Mesenchymal stem cell (in vitro differentiated cells and primary cell): ENCODE data around the gene ZNF511.

Experiments used
- DNase-seq: peaks from one replicate; pipeline ENCODE4 v3.0.0-alpha.2; 2013
- H2AFZ ChIP-seq: one replicate; pipeline ENCODE4 v1.6.1; 2013; ENCODE audit warnings: low read depth, mild to moderate bottlenecking, control low read depth, inconsistent platforms, low read length, moderate library complexity
- H2AK5ac ChIP-seq: 2 replicates; pipeline ENCODE4 v1.6.1; 2013; ENCODE audit warnings: low read length, moderate library complexity, mild to moderate bottlenecking, inconsistent platforms; ENCODE audit not compliant: severe bottlenecking
- H2BK120ac ChIP-seq: one replicate; pipeline ENCODE4 v1.6.1; 2013; ENCODE audit warnings: low read depth, mild to moderate bottlenecking, inconsistent platforms, low read length, moderate library complexity
- H2BK12ac ChIP-seq, 2 experiments: one replicate each; pipeline ENCODE4 v1.6.1; 2013; ENCODE audit warnings: inconsistent platforms in 2 of 2, low read length in 2 of 2, mild to moderate bottlenecking in 2 of 2, moderate library complexity in 2 of 2, control low read depth in 1 of 2
- H2BK15ac ChIP-seq: one replicate; pipeline ENCODE4 v1.6.1; 2013; ENCODE audit warnings: mild to moderate bottlenecking, low read depth, inconsistent platforms; ENCODE audit not compliant: poor library complexity, severe bottlenecking
- H2BK5ac ChIP-seq: 2 replicates; pipeline ENCODE4 v1.6.1; 2013; ENCODE audit warnings: low read depth, mild to moderate bottlenecking, low read length, control low read depth, inconsistent platforms; ENCODE audit not compliant: poor library complexity, severe bottlenecking
- H3K14ac ChIP-seq, 2 experiments: one replicate each; pipeline ENCODE4 v1.6.1; 2013; ENCODE audit warnings: inconsistent platforms in 2 of 2, low read length in 2 of 2, control low read depth in 1 of 2, mild to moderate bottlenecking in 1 of 2, moderate library complexity in 1 of 2
- H3K18ac ChIP-seq, 2 experiments: one replicate each; pipeline ENCODE4 v1.6.1; 2013; ENCODE audit warnings: inconsistent platforms in 2 of 2, low read length in 2 of 2, control low read depth in 1 of 2, low read depth in 1 of 2, mild to moderate bottlenecking in 1 of 2
- H3K23ac ChIP-seq, 2 experiments: one replicate each; pipeline ENCODE4 v1.6.1; 2013; ENCODE audit warnings: inconsistent platforms in 2 of 2, low read length in 2 of 2, mild to moderate bottlenecking in 2 of 2, moderate library complexity in 2 of 2, control low read depth in 1 of 2
- H3K27ac ChIP-seq: 2 replicates; pipeline ENCODE4 v1.5.1; 2013; ENCODE audit warnings: mild to moderate bottlenecking, moderate library complexity, low read length, control low read depth, inconsistent platforms; ENCODE audit not compliant: poor library complexity, severe bottlenecking
- H3K27me3 ChIP-seq, 2 experiments: 2 replicates each; pipeline versions ENCODE4 v1.6.1 to v1.7.0; 2013; ENCODE audit warnings: low read length in 2 of 2, mild to moderate bottlenecking in 2 of 2, moderate library complexity in 2 of 2, control low read depth in 1 of 2, inconsistent platforms in 1 of 2; ENCODE audit not compliant: control insufficient read depth in 1 of 2, insufficient read depth in 1 of 2
- H3K36me3 ChIP-seq, 2 experiments: 2 replicates each; pipeline versions ENCODE4 v1.6.1 to v1.7.0; 2013; ENCODE audit warnings: low read length in 2 of 2, control low read depth in 1 of 2, inconsistent platforms in 1 of 2, low read depth in 1 of 2, mild to moderate bottlenecking in 1 of 2; ENCODE audit not compliant: insufficient read depth in 2 of 2, control insufficient read depth in 1 of 2
- H3K4ac ChIP-seq, 2 experiments: one replicate each; pipeline ENCODE4 v1.6.1; 2013; ENCODE audit warnings: inconsistent platforms in 2 of 2, low read length in 2 of 2, mild to moderate bottlenecking in 2 of 2, moderate library complexity in 2 of 2, control low read depth in 1 of 2, low read depth in 1 of 2
- H3K4me1 ChIP-seq: 2 replicates; pipeline ENCODE4 v1.6.1; 2013; ENCODE audit warnings: low read depth, low read length, control low read depth; ENCODE audit not compliant: control insufficient read depth, insufficient read depth
- H3K4me2 ChIP-seq: 2 replicates; pipeline ENCODE4 v1.6.1; 2013; ENCODE audit warnings: low read length, mild to moderate bottlenecking, inconsistent platforms; ENCODE audit not compliant: poor library complexity, severe bottlenecking
- H3K4me3 ChIP-seq, 2 experiments: 2 replicates each; pipeline versions ENCODE4 v1.5.1 to v1.7.0; 2013; ENCODE audit warnings: low read length in 2 of 2, mild to moderate bottlenecking in 2 of 2, control low read depth in 1 of 2, low read depth in 1 of 2; ENCODE audit not compliant: insufficient read depth in 1 of 2
- H3K79me1 ChIP-seq: replicated peaks from 2 replicates; pipeline ENCODE4 v1.6.1; 2013; ENCODE audit warnings: mild to moderate bottlenecking, control low read depth, low read length, inconsistent platforms; ENCODE audit not compliant: poor library complexity, severe bottlenecking
- H3K9ac ChIP-seq: 2 replicates; pipeline ENCODE4 v1.7.0; 2013; ENCODE audit warnings: mild to moderate bottlenecking, low read length, moderate library complexity
- H3K9me3 ChIP-seq: 2 replicates; pipeline ENCODE4 v1.7.0; 2013; ENCODE audit warnings: mild to moderate bottlenecking, low read length; ENCODE audit not compliant: control insufficient read depth
- H4K8ac ChIP-seq: one replicate; pipeline ENCODE4 v1.6.1; 2013; ENCODE audit warnings: inconsistent platforms, mild to moderate bottlenecking, low read length, moderate library complexity
- H4K91ac ChIP-seq: one replicate; pipeline ENCODE4 v1.6.1; 2013; ENCODE audit warnings: mild to moderate bottlenecking, low read length, inconsistent platforms
- WGBS: methylation state at CpG from one replicate; pipeline ENCODE4 v1.1.7; 2013; ENCODE audit warnings: mixed read lengths; 5-methylcytosine and 5-hydroxymethylcytosine counted together

Gene ZNF511

DNA sequence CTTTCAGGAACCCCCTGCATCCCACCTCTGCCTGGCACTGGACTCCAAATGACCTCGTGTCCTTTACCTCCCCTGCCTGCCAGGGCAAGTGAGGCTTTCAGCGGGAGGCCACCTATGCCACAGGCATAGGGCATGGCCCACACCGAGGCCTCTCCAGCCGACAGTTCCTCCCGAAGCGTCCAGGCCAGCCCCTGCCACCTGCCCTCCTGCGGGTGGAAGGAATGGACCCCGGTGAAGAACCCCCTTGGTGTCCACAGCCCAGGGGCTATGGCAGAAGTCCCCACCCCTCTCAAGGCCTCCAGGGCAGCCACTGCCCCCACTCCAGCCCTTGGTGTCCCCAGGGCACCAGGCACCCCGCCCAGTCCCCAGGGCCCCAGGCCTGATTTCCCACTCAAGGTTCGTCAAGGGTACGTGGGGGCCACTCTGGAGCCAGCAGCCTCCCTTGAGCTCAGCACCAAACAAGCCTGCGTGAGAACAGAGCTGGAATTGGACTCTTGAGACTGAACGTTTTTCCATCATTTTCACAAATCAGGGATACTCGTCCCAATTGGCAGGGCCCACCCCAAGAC is 46.0 kb downstream of the ZNF511 start:
- peaks cover 26% of the 10 kb centered on the region for H3K4me1 ChIP-seq
- H2BK15ac ChIP-seq, result no peak overlapping the region
- H3K14ac ChIP-seq, result no peak overlapping the region
- 92% methylated on average over 14 of the region's 14 CpGs for WGBS
- H4K91ac ChIP-seq, result no peak overlapping the region
- no peak overlapping the region for H2BK5ac ChIP-seq
- peaks cover 16% of the 10 kb centered on the region for H3K79me1 ChIP-seq
- no peak overlapping the region for H3K4me2 ChIP-seq
- H3K27me3 ChIP-seq, result peaks cover 0 to 39% of the 10 kb centered on the region in 2 experiments
- no peak overlapping the region for H2AFZ ChIP-seq
- DNase-seq, result no peak
- no peaks in the 10 kb centered on the region for H3K9me3 ChIP-seq
- no peak overlapping the region for H3K27ac ChIP-seq
- H2BK12ac ChIP-seq, result no peak overlapping the region
- H3K18ac ChIP-seq, result no peak overlapping the region
- peaks cover 0 to 26% of the 10 kb centered on the region in 2 experiments for H3K36me3 ChIP-seq
- H3K4ac ChIP-seq, result no peak overlapping the region
- no peak overlapping the region for H2AK5ac ChIP-seq
- H4K8ac ChIP-seq, result no peak overlapping the region
- H3K9ac ChIP-seq, result no peak overlapping the region
- no peak overlapping the region for H3K4me3 ChIP-seq
- H2BK120ac ChIP-seq, result no peak overlapping the region
- H3K23ac ChIP-seq, result no peak overlapping the region

DNA sequence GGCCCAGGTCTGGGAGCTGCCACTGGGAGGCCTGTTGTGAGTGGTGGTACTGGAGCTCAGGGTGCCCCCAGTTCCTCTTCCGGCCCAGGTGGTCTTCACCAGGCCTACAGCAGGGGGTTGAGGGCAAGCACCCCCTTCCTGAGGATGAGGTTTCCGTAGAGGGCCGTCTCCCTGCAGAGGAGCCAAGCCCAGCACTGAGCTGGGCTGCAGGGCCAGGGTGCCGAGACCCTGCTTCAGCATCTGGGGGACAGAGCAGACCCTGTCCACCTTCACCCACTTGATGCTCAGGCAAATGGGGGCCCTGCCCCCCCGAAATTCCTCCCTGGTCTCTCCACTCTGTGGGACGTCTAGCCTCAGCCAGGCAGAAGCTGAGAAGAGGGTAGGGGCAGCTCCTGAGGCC is 46.6 kb downstream of the ZNF511 start:
- no peaks in the 10 kb centered on the region for H3K9me3 ChIP-seq
- no peak overlapping the region for H4K91ac ChIP-seq
- H3K27ac ChIP-seq, result no peak overlapping the region
- no peak overlapping the region for H3K4me3 ChIP-seq
- H3K9ac ChIP-seq, result no peak overlapping the region
- no peak overlapping the region for H3K23ac ChIP-seq
- H3K36me3 ChIP-seq, result peaks cover 0 to 26% of the 10 kb centered on the region in 2 experiments
- no peak overlapping the region for H2BK5ac ChIP-seq
- no peak overlapping the region for H2AFZ ChIP-seq
- H3K4me1 ChIP-seq, result peaks cover 26% of the 10 kb centered on the region
- DNase-seq, result no peak
- H3K4me2 ChIP-seq, result no peak overlapping the region
- H3K18ac ChIP-seq, result no peak overlapping the region
- H3K14ac ChIP-seq, result no peak overlapping the region
- H3K4ac ChIP-seq, result no peak overlapping the region
- H3K27me3 ChIP-seq, result peaks cover 0 to 34% of the 10 kb centered on the region in 2 experiments
- H2AK5ac ChIP-seq, result no peak overlapping the region
- no peak overlapping the region for H2BK120ac ChIP-seq
- no peak overlapping the region for H2BK12ac ChIP-seq
- no peak overlapping the region for H4K8ac ChIP-seq
- peaks cover 16% of the 10 kb centered on the region for H3K79me1 ChIP-seq
- 97% methylated on average over 6 of the region's 6 CpGs for WGBS
- H2BK15ac ChIP-seq, result no peak overlapping the region

DNA sequence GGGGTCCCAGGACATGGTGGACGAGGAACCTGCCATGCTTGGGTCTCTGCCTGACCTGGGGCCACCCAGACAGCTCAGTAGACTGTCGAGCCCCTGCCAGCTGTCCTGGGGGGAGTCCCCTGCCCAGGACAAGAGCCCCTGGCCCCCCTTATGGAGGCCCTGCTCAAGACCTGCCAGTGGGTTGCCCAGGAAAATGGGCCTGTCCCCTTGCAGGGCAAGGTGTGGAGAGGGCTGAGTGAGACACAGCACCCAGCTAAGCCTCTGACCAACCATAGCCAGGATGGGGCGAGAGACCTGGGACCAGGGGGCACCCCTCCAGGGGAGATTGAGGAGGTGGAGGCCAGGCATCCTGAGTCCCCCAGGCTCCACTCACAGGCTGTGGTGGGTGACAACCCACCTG is 47.3 kb downstream of the ZNF511 start:
- no peak overlapping the region for H3K4me3 ChIP-seq
- peaks cover 23% of the 10 kb centered on the region for H3K4me1 ChIP-seq
- H2AK5ac ChIP-seq, result no peak overlapping the region
- H2BK12ac ChIP-seq, result no peak overlapping the region
- H2AFZ ChIP-seq, result no peak overlapping the region
- no peak overlapping the region for H4K91ac ChIP-seq
- H3K9ac ChIP-seq, result no peak overlapping the region
- peaks cover 16% of the 10 kb centered on the region for H3K79me1 ChIP-seq
- H3K27me3 ChIP-seq, result peaks cover 0 to 27% of the 10 kb centered on the region in 2 experiments
- peak overlapping the region in 1 of 2 experiments; percentile 36 for H3K23ac ChIP-seq
- no peak overlapping the region for H4K8ac ChIP-seq
- H3K4ac ChIP-seq, result no peak overlapping the region
- WGBS, result 92% methylated on average over 3 of the region's 3 CpGs
- H3K14ac ChIP-seq, result no peak overlapping the region
- H3K27ac ChIP-seq, result no peak overlapping the region
- no peaks in the 10 kb centered on the region for H3K9me3 ChIP-seq
- H2BK120ac ChIP-seq, result no peak overlapping the region
- no peak for DNase-seq
- no peak overlapping the region for H2BK15ac ChIP-seq
- peaks cover 0 to 26% of the 10 kb centered on the region in 2 experiments for H3K36me3 ChIP-seq
- H3K18ac ChIP-seq, result no peak overlapping the region
- no peak overlapping the region for H3K4me2 ChIP-seq
- no peak overlapping the region for H2BK5ac ChIP-seq

DNA sequence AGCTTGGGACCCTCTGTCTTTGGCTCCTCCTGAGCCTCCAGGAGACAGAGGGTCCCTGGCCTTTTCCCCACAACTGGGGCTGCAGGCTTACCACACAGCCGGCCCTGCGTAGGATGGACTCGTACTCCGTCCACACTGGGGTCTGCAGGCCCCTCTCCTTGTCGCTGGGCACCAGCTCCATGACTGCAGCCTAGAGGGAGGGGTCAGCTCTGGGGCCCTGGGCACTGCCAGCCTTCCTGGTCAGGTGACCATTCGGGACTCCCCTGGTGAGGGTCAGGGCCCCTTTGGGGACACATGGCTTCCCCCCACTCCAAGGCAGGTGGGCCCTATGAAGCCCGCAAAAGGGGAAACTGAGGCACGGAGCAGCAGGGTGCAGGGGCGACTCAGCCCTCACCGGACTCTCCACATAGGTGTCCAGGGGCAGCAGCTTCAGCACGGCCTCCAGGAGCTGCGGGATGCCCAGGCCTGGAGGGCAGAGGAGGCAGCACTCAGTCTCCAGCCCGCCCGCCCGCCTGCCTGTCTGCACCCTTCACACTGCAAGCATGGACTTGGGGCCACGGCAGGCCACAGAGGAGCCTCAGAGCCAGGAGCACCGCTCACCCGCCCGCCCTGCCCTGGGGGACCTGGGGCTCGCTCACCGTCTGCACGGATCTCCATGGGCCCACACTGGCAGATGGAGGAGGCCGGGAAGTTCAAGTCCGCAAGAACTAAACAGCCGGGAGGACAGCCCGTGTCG is 48.0 kb downstream of the ZNF511 start:
- peak overlapping the region; percentile 82 to 95 for H3K18ac ChIP-seq
- H3K4me2 ChIP-seq, result peak overlapping the region; percentile 91

More for the DNA sequence above, 48.0 kb downstream of the ZNF511 start:
- Histone ChIP-seq H3K9ac (peak overlapping the region; percentile 22), H2BK15ac (no peak overlapping the region), H3K23ac (peak overlapping the region in 1 of 2 experiments; percentile 92), H2BK12ac (peak overlapping the region in 1 of 2 experiments; percentile 10), H3K27me3 (peaks cover 0 to 20% of the 10 kb centered on the region in 2 experiments), H2AK5ac (no peak overlapping the region), H3K79me1 (peaks cover 16% of the 10 kb centered on the region), H3K4me3 (peak overlapping the region; percentile 68), H3K14ac (peak overlapping the region in 1 of 2 experiments; percentile 95), H4K8ac (peak overlapping the region; percentile 88), H4K91ac (no peak overlapping the region), H2BK120ac (no peak overlapping the region), H2AFZ (no peak overlapping the region), H3K36me3 (peaks cover 3 to 30% of the 10 kb centered on the region in 2 experiments), H3K27ac (no peak overlapping the region), H3K4me1 (peaks cover 21% of the 10 kb centered on the region), H3K9me3 (no peaks in the 10 kb centered on the region), H3K4ac (peak overlapping the region in 1 of 2 experiments; percentile 91), H2BK5ac (no peak overlapping the region)
- no peak for DNase-seq
- 46% methylated on average over 27 of the region's 27 CpGs for WGBS
